Effector memory CD4-positive, alpha-beta T cell (primary cell): Measurements from ENCODE around the gene CCDC148.

Experiments
- DNase-seq, 3 donors: peaks; one replicate each; pipeline ENCODE4 v3.0.0-alpha.2; 2020
- H3K27ac ChIP-seq: 2 replicates; pipeline ENCODE4 v1.7.0; 2013; ENCODE audit warnings: mild to moderate bottlenecking, low read length, moderate library complexity; ENCODE audit not compliant: insufficient read depth, poor library complexity, severe bottlenecking
- H3K27me3 ChIP-seq: replicated peaks from 2 replicates; pipeline ENCODE4 v1.7.0; 2013; ENCODE audit warnings: mild to moderate bottlenecking, low read length; ENCODE audit not compliant: insufficient read depth, control insufficient read depth, poor library complexity, severe bottlenecking
- H3K36me3 ChIP-seq: 2 replicates; pipeline ENCODE4 v1.7.0; 2013; ENCODE audit warnings: mild to moderate bottlenecking, low read length, moderate library complexity; ENCODE audit not compliant: control insufficient read depth, insufficient read depth
- H3K4me1 ChIP-seq: 2 replicates; pipeline ENCODE4 v1.7.0; 2013; ENCODE audit warnings: low read length, mild to moderate bottlenecking; ENCODE audit not compliant: control insufficient read depth, insufficient read depth, poor library complexity, severe bottlenecking
- H3K4me3 ChIP-seq: 2 replicates; pipeline ENCODE4 v1.7.0; 2013; ENCODE audit warnings: low read length, low read depth, mild to moderate bottlenecking; ENCODE audit not compliant: insufficient read depth, poor library complexity, severe bottlenecking
- H3K9me3 ChIP-seq: 2 replicates; pipeline ENCODE4 v1.7.0; 2013; ENCODE audit warnings: mild to moderate bottlenecking, low read length, moderate library complexity; ENCODE audit not compliant: control insufficient read depth
- total RNA-seq, 3 donors: gene quantifications; one replicate each; lab custom pipeline; 2026; lab: John Stamatoyannopoulos, UW

Gene CCDC148
- total RNA-seq = 0 reads per million in 3 donors

DNA sequence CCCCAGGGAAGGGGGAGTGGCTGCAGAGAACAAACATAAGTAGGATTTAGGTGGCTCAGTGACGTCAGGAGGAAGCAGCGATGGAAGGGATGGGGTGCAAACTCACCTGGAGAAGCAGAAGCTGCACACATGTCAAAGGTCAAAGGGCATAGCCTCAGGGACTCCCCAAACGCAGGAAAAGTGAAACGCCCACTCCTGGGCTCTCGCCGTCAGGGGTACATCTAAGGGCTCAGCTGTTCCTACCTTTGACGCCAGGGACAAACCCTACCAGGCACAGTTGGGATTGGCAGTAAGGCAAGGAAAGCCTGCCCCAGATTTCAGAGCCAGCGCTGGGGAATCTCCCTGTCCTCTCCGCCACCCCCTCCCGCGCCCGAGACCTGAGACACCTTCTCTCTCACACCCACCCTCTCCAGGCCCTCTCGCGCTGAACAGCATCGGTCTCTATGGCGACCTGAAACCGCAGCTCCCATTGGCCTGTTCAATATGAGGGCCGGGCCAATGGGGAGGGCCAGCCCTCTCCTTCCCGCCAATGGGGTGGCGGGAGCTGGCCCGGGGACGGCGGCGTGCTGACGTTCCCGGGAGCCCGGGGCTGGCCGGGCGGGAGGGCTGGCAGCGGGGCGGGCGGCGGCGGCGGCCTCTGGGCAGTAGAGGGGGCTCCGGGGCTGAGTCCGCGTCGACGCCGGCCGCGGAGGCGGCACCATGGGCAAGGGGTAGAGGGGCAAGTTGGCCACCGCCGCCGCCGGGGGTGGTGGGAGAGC, at the start of gene CCDC148, which contains the start of gene PKP4:
TSS of gene CCDC148 (minus strand) at position 445 of the 758 bp plus-strand sequence. CDS start at position 131, 314 bp downstream.
TSS of gene PKP4 (plus strand) at position 644 of the 758 bp plus-strand sequence. CDS start 76,233 bp downstream, outside the sequence.
- no peaks in the 10 kb centered on the region for H3K36me3 ChIP-seq

GRCh38 chr2:158505448-158505934, 48.9 kb upstream of the CCDC148 start:
- Histone ChIP-seq H3K4me1 (no peaks in the 10 kb centered on the region), H3K27me3 (no peaks in the 10 kb centered on the region), H3K4me3 (no peak overlapping the region), H3K27ac (no peak overlapping the region), H3K9me3 (no peaks in the 10 kb centered on the region), H3K36me3 (no peaks in the 10 kb centered on the region)
- DNase-seq = no peak

More for the DNA sequence above, at the start of gene CCDC148, which contains the start of gene PKP4:
- H3K9me3 ChIP-seq = no peaks in the 10 kb centered on the region
- DNase-seq = peak; percentile 89 to 91 (median 90)
- peak within 1 kb of the TSS; percentile 77 for H3K27ac ChIP-seq
- peaks cover 15% of the 10 kb centered on the region for H3K4me1 ChIP-seq
- H3K4me3 ChIP-seq = peak within 1 kb of the TSS; percentile 96
- H3K27me3 ChIP-seq = no peaks in the 10 kb centered on the region

- Histone ChIP-seq H3K36me3 (no peaks in the 10 kb centered on the region), H3K4me1 (no peaks in the 10 kb centered on the region), H3K27me3 (no peaks in the 10 kb centered on the region), H3K27ac (no peak overlapping the region), H3K4me3 (no peak overlapping the region), H3K9me3 (no peaks in the 10 kb centered on the region)
- DNase-seq = no peak
Measured at GRCh38 chr2:158504088-158504487, 47.5 kb upstream of the CCDC148 start.

DNA sequence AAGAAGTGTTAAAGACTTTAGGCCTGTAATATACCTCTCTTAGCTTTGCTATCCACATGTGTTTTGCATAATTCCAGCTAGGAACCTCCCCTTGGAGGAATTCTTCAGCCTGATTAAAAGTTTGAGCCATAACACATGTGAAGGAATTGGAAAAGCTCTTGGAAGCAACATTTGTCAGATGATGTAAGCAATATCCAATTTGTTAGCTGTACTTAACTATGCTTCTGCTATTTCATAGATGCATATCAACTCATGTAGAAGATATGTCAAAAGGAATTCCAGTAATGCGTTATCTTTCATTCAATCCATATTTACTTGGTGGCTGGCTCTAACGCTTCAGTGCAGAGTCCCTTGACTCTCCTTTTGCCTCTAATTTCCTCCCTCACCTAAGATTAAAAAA, 46.4 kb upstream of the CCDC148 start:
- H3K36me3 ChIP-seq = no peaks in the 10 kb centered on the region
- no peak overlapping the region for H3K27ac ChIP-seq
- no peaks in the 10 kb centered on the region for H3K9me3 ChIP-seq
- no peak for DNase-seq
- no peak overlapping the region for H3K4me3 ChIP-seq
- no peaks in the 10 kb centered on the region for H3K4me1 ChIP-seq
- H3K27me3 ChIP-seq = no peaks in the 10 kb centered on the region

DNA sequence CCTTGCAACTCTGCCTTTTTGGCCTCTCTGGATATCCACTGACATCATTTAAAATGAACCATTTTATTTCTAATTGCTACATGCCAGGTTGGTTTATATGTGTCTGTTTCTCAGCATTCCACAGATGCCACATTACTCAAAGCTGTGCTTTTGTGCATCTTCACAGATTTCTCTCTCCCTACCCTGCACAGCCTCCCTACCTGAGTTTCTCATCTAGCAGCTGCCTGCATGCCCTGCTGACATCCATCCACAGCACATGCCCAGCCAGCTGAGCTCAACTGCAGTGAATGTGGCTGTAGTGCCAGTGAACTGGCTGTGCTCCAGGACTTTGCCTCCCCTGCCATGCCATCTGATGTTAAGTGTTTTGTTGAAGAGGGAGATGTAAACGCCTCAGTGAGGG, 44.7 kb upstream of the CCDC148 start:
- H3K36me3 ChIP-seq = no peaks in the 10 kb centered on the region
- no peak overlapping the region for H3K27ac ChIP-seq
- no peaks in the 10 kb centered on the region for H3K4me1 ChIP-seq
- DNase-seq = no peak
- no peak overlapping the region for H3K4me3 ChIP-seq
- H3K9me3 ChIP-seq = no peaks in the 10 kb centered on the region
- no peaks in the 10 kb centered on the region for H3K27me3 ChIP-seq

- Histone ChIP-seq H3K36me3 (no peaks in the 10 kb centered on the region), H3K9me3 (no peaks in the 10 kb centered on the region), H3K4me3 (no peak overlapping the region), H3K27ac (no peak overlapping the region), H3K4me1 (no peaks in the 10 kb centered on the region), H3K27me3 (no peaks in the 10 kb centered on the region)
- no peak for DNase-seq
Measured at GRCh38 chr2:158500333-158500732, 43.8 kb upstream of the CCDC148 start.

GRCh38 chr2:158499383-158499782, 42.8 kb upstream of the CCDC148 start:
- H3K27me3 ChIP-seq = no peaks in the 10 kb centered on the region
- H3K9me3 ChIP-seq = no peaks in the 10 kb centered on the region
- DNase-seq = no peak
- no peak overlapping the region for H3K27ac ChIP-seq
- no peaks in the 10 kb centered on the region for H3K36me3 ChIP-seq
- no peak overlapping the region for H3K4me3 ChIP-seq
- no peaks in the 10 kb centered on the region for H3K4me1 ChIP-seq

- Histone ChIP-seq H3K27ac (no peak overlapping the region), H3K36me3 (no peaks in the 10 kb centered on the region), H3K4me3 (no peak overlapping the region), H3K9me3 (no peaks in the 10 kb centered on the region), H3K4me1 (no peaks in the 10 kb centered on the region), H3K27me3 (no peaks in the 10 kb centered on the region)
- no peak for DNase-seq
Measured at GRCh38 chr2:158498749-158499136, 42.2 kb upstream of the CCDC148 start.

GRCh38 chr2:158498043-158498748, 41.6 kb upstream of the CCDC148 start:
- H3K27me3 ChIP-seq = no peaks in the 10 kb centered on the region
- H3K36me3 ChIP-seq = no peaks in the 10 kb centered on the region
- no peak overlapping the region for H3K27ac ChIP-seq
- DNase-seq = no peak
- H3K9me3 ChIP-seq = no peaks in the 10 kb centered on the region
- H3K4me1 ChIP-seq = no peaks in the 10 kb centered on the region
- no peak overlapping the region for H3K4me3 ChIP-seq

- DNase-seq = no peak
- H3K9me3 ChIP-seq = no peaks in the 10 kb centered on the region
- no peaks in the 10 kb centered on the region for H3K4me1 ChIP-seq
- no peaks in the 10 kb centered on the region for H3K36me3 ChIP-seq
- no peak overlapping the region for H3K4me3 ChIP-seq
- no peak overlapping the region for H3K27ac ChIP-seq
- no peaks in the 10 kb centered on the region for H3K27me3 ChIP-seq
Measured at GRCh38 chr2:158497486-158497885, 40.9 kb upstream of the CCDC148 start.
